GM19324 (cell line): Measurements from ENCODE around the gene ANGPTL7.

ENCODE experiments used
- ATAC-seq: cut with Tn5 transposase; IDR thresholded peaks from one replicate; pipeline ENCODE4 v1.9.1; 2021; ENCODE audit warnings: mild to moderate bottlenecking, moderate library complexity; ENCODE audit not compliant: unreplicated experiment, low FRiP score

The ANGPTL7 gene

GRCh38 chr1:11197359-11197758 is 8.2 kb downstream of the ANGPTL7 start:
- no peak for ATAC-seq

- ATAC-seq = no peak
These were observed 9.1 kb downstream of the ANGPTL7 start for GRCh38 chr1:11198257-11198656.

- ATAC-seq = no peak
These were observed 9.9 kb downstream of the ANGPTL7 start for GRCh38 chr1:11198851-11199594.

- ATAC-seq = no peak
These were observed 15.4 kb downstream of the ANGPTL7 start for GRCh38 chr1:11204396-11205190.

GRCh38 chr1:11207898-11208611 is 18.9 kb downstream of the ANGPTL7 start:
- ATAC-seq = no peak

- no peak for ATAC-seq
These were observed 22.3 kb downstream of the ANGPTL7 start for GRCh38 chr1:11211461-11211860.

GRCh38 chr1:11211925-11212587 is 22.9 kb downstream of the ANGPTL7 start:
- no peak for ATAC-seq

- ATAC-seq = no peak
These were observed 25.7 kb downstream of the ANGPTL7 start for GRCh38 chr1:11214698-11215380.

- no peak for ATAC-seq
These were observed 26.3 kb downstream of the ANGPTL7 start for GRCh38 chr1:11215381-11216005.

GRCh38 chr1:11216074-11216473 is 26.9 kb downstream of the ANGPTL7 start:
- ATAC-seq = no peak

GRCh38 chr1:11227106-11228077 is 38.2 kb downstream of the ANGPTL7 start:
- no peak for ATAC-seq

GRCh38 chr1:11229203-11229602 is 40.0 kb downstream of the ANGPTL7 start:
- ATAC-seq = no peak

- no peak for ATAC-seq
These were observed 44.1 kb downstream of the ANGPTL7 start for GRCh38 chr1:11233208-11233607.

GRCh38 chr1:11237356-11237755 is 48.2 kb downstream of the ANGPTL7 start:
- ATAC-seq = no peak

- ATAC-seq = no peak
These were observed 49.2 kb downstream of the ANGPTL7 start for GRCh38 chr1:11238311-11238710.

- no peak for ATAC-seq
These were observed 56.1 kb downstream of the ANGPTL7 start for GRCh38 chr1:11245248-11245647.
